Activated gamma-delta T cell treated with anti-CD3 and anti-CD28 coated beads, Interleukin-2, amount 50 U/mL, for 16 hours (primary cell): Measurements from ENCODE around the gene MAP4K1.
"Not testable (repeated sequence)": the region's sequence is repeated elsewhere in the genome, so short reads cannot be mapped to it uniquely, and the experiment has no call there.

Experiments
- DNase-seq: peaks from one replicate; pipeline ENCODE4 v3.0.0-alpha.2; 2020; ENCODE audit warnings: low read depth

The MAP4K1 gene

GRCh38 chr19:38619361-38620174 is 1.8 kb upstream of the MAP4K1 start:
- DNase-seq = no peak

- peak; percentile 94 for DNase-seq
Measured at GRCh38 chr19:38618590-38619360, 1.0 kb upstream of the MAP4K1 start, which contains the start of gene EIF3K. Gene EIF3K (plus strand): TSS chr19:38619188. CDS start chr19:38619269, 81 bp downstream.

DNA sequence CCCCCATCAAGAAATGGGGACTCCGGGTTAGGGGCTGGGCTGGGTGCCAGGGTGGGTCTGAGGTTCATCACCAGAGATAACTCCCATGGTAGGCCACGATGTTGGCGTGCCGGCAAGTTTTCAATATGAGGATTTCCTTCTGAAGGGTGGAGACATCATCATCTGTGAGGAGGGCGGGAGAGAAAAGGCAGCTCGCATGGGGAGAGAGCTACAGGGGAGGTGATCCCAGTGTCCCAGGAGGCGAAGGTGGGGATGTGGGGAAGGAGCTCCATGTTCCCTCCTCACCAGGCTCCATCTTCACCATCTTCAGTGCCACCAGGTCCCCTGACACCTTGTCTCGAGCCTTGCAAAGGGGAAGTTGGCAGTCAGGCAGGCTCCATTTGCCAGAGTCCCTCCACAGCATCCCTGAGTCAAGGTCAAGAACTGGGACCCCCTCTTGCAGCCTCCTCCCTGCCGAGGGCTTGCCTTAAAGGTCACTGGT is 430 bp downstream of the MAP4K1 start:
- DNase-seq = no peak

GRCh38 chr19:38616265-38616664 is 1.5 kb downstream of the MAP4K1 start:
- DNase-seq = no peak

DNA sequence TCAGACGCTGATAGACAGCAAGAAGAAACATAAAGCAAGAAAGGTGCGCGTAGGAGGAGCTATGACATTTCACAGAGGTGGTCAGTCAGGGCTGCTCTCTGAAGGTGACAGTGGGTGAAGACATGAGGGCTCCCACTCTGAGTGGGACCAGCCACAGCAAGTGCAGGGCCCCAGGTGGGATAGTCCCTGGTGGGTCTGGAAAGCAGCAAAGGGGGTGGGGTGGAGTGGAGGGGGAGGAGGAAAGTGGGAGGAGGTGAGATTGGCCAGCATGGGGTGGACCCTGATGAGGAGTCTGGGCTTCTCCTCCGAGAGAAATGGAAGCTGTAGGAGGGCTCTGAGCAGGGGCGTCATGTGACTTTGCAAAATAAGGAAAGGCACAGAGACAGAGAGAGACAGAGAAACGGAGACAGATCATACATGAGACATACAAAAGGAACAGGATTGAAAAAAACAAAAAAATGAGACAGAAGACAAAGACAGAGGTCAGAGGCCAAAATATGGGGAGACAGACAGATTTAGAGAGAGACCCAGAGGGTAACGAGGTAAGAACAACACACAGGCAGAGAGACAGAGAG is 2.7 kb downstream of the MAP4K1 start:
- DNase-seq = no peak

DNA sequence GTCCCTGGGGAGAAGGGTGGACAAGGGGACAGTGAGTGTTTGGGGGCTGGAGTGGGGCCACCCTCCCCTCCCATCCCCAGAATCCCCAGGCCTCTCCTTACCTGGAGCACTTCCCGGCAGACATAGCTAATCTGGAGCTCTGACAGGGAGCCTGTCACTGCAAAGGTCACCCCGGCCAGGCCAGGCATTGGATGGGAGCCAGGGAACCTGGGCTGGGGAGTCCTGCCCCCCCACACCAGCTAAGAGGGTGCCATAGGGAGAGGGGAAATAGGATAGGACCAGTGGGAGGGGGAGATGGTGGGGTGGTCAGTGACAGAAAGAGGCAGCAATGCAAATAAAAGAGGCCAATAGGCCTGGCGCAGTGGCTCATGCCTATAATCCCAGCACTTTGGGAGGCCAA is 3.5 kb downstream of the MAP4K1 start:
- DNase-seq = no peak

- DNase-seq = no peak
Measured at GRCh38 chr19:38606131-38606530, 11.6 kb downstream of the MAP4K1 start.

- DNase-seq = not testable (repeated sequence)
Measured at GRCh38 chr19:38602856-38603255, 14.9 kb downstream of the MAP4K1 start.

DNA sequence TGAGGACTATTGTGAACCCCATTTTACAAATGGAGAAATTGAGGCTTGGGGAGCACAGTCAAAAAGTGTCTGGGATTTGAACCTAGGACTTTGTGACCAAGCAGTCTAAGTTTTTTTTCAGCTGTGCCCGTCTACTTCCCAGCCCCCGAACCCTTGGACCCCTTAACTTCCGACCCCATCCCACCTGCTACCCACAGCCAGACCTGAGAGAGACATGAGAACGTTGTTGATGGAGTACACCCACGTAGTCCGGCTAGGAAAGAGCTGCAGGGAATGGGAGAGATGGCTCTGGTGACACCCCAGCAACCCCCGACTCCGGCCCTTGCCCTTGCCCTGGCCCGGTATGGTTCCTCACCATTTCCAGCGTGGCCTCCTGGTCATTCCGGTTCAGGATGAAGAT is 18.0 kb downstream of the MAP4K1 start:
- DNase-seq = no peak

GRCh38 chr19:38597075-38597474 is 20.7 kb downstream of the MAP4K1 start:
- no peak for DNase-seq

DNA sequence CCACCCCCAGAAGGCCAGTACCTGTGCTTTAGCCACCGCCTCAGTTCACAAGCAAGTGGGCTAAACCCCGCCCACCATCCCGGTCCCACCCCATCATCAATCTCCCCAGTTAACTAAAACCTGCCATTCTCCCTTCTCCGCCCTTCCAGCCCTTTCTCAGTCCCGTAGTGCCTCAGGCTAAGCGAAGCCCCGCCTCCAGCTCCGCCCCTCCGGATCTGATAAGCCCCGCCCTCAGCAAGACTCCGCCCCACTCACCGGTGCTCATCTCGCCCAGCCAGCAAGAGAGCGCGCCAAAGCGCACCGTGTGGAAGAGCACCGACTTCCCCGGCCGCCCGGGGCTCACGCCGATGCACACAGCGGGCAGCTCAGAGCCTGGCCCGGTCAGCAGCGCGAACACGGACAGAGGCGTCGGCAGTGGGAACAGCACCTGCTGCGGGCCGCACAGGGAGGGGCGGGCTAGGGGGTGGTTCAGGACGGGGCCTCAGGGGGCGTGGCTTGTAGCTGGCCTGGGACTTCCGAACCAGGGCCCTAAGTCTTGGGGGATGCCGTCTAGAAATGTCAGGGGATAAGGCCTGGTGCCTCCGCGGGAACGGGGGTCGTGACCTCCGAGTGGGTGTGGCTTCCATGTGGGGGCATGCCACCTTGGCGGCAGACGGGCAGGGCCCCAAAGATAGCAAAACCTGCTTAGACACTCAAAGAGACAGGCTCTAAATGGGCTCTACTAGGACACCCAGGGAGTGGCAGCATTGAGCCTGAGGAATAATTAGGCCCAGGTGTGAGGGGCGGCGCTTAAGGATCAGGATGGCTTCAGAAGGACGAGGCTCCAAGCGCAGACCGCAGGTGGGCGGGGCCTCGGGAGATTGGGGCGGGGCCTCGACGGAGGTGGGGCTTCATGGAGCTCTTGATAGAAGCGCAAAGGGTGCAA is 21.4 kb downstream of the MAP4K1 start:
- no peak for DNase-seq

DNA sequence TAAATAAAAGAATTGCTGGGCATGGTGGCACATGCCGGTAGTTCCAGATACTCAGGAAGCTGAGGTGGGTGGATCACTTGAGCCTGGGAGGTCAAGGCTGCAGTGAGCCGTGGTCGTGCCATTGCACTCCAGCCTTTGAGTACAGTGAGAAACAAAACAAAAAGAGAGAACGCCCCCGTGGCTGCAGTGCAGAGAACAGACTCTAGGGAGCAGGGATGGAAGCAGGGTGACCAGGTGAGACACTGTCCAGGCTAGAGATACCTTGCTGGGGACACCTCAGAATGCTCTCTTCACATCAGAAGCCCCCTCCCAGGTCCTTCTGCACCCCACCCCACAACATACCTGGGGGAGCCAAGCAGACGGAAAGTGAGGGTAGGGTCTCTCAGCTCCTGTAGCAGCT is 24.8 kb downstream of the MAP4K1 start:
- DNase-seq = no peak

- no peak for DNase-seq
Measured at GRCh38 chr19:38588041-38588440, 29.7 kb downstream of the MAP4K1 start.

DNA sequence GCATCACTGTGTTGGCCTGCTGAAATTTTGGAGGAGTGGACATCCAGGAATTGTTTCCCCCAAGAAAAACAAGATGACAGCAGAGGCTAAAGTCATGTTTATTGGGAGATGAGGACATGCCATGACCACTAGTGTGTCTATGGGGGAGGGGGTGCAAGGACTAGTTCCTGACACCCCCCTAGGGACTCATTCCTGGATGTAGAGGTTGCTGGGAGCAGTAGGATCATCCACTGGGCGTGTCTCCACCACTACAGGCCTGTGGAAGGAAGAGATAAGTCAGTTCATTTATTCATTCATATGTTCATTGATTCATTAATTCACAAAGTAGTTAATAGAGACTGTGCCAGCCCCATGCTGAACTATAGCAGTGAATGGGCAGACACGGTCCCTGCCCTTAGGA is 30.2 kb downstream of the MAP4K1 start:
- no peak for DNase-seq

GRCh38 chr19:38583985-38584305 is 33.8 kb downstream of the MAP4K1 start:
- no peak for DNase-seq

- no peak for DNase-seq
Measured at GRCh38 chr19:38583219-38583984, 34.4 kb downstream of the MAP4K1 start.

- DNase-seq = no peak
Measured at GRCh38 chr19:38580080-38580479, 37.7 kb downstream of the MAP4K1 start.

DNA sequence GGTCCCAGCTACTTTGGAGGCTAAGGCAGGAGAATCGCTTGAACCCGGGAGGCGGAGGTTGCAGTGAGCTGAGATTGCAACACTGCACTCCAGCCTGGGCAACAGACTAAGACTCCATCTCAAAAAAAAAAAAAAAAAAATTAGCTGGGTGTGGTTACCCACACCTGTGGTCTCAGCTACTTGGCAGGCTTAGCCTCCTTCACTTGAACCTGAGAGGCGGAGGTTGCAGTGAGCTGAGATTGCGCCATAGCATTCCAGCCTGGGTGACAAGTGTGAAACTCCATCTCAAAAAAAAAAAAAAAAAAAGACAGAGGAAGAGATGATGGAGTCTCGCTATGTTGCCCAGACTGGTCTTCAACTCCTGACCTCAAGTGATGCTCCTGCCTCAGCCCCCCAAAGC is 38.4 kb downstream of the MAP4K1 start:
- not testable (repeated sequence) for DNase-seq

DNA sequence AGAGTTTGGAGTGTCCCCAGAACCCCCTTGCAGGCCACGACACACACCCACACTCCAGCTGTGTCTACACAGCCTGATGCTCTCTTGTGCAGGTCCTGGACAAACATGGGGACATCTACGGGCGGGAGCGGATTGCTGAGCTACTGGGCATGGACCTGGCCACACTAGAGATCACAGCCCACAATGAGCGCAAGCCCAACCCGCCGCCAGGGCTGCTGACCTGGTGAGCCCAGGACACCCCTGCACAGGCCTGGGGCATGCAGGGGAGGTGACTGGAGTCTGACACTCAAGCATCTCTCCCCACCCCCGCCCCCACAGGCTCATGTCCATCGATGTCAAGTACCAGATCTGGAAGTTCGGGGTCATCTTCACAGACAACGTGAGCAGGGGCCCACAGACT is 39.9 kb downstream of the MAP4K1 start:
- DNase-seq = no peak

DNA sequence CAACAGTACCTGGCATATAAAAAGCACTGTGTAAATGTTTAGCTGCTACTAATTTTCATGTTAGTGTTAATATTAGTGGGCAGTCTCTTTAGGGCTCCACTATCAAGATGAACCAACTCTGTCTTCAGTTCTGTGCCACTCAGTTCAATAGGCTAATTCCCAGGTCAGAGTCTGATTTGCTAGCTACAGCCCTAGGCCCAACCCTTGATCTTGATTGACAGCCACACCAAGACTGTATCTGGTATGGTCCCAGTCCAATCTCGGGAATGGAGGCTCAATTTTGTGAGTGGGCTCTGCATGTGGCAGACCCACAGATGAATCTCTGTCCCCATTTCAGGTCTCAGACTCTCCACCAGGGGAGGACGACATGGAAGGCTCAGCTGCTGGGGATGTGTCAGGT is 46.1 kb downstream of the MAP4K1 start:
- DNase-seq = no peak

- DNase-seq = no peak
Measured at GRCh38 chr19:38569368-38569983, 48.3 kb downstream of the MAP4K1 start.
